ENCODE data around the gene MED29. TPM values are rescaled to one million over a fixed set of nuclear protein-coding genes. Genes with fewer than 3 reads are reported as not detected.

MED29 gene
- total and polyA plus RNA-seq, 5 donors from 2014 or later: 53.6 to 65.6 (median 59.5) TPM

DNA sequence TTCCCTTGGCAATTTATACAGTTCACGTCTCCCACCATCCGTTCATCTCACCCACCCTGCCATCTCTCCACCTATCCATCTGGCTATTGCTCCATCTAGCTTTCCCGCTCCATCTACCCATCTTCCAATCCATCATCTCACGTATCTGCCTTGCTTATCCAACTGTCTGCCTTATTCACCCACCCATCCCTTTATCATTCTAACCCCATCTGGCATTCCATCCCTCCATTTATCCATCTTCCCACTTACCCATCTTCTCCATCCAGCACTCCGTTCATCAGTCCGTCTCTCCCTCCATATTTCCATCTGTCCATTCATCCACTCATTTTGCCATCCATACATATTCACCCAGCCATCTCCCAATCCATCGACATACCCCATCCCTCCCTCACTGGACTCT, 34.6 kb downstream of the MED29 start:
- Histone ChIP-seq H3K27me3 (ENCODE audit: control insufficient read depth, insufficient read depth, low read length) (no peaks in the 10 kb centered on the region), H3K4me3 (ENCODE audit: low read depth, low read length) (no peak overlapping the region), H3K9me3 (ENCODE audit: control insufficient read depth in 2 of 2, low read length in 2 of 2) (no peaks in the 10 kb centered on the region), H3K36me3 (ENCODE audit: control insufficient read depth, insufficient read depth, low read length) (peaks cover 19% of the 10 kb centered on the region), H3K4me1 (ENCODE audit: control insufficient read depth, insufficient read depth, low read length, poor library complexity, severe bottlenecking) (peaks cover under 1% of the 10 kb centered on the region), H3K27ac (ENCODE audit: insufficient read depth, low read length, poor library complexity, severe bottlenecking) (no peak overlapping the region)
- DNase-seq: no peak
- Mint-ChIP-seq H3K9me3 (no peaks in the 10 kb centered on the region), H3K4me1 (peaks cover 0 to 15% (median 7%) of the 10 kb centered on the region in 4 donors), H3K36me3 (peaks cover 14% of the 10 kb centered on the region), H3K4me3 (peak overlapping the region in 1 of 4 donors; percentile 14), H3K27ac (peak overlapping the region in 2 of 3 donors; percentile 23 to 27), H3K27me3 (no peaks in the 10 kb centered on the region)
- ATAC-seq (ENCODE audit: low read depth in 2 of 2): no peak

DNA sequence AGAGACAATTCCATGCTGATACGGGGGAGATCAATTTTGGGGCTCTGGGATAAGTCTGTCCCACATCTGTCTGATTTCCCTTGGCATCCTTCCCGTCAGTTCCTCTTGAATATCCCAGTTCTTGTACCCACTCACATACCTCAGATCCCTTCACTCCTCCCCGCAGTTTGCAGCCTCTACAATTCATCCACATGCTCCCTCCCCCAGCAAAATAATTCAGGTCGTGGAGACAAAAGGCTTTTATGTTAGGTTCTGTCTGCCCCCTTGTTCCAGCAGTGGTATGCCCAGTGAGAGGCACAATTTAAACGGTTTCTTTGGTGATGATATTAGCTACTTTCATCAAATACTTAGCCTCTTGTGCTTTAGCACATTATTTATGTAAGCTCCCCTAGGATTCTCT, 35.0 kb downstream of the MED29 start:
- no peaks in the 10 kb centered on the region for H3K9me3 ChIP-seq (ENCODE audit: control insufficient read depth in 2 of 2, low read length in 2 of 2)
- Mint-ChIP-seq H3K27ac (peak overlapping the region in 2 of 3 donors; percentile 11 to 27), H3K36me3 (peaks cover 14% of the 10 kb centered on the region), H3K9me3 (no peaks in the 10 kb centered on the region), H3K4me1 (peaks cover 0 to 20% (median 11%) of the 10 kb centered on the region in 4 donors), H3K27me3 (no peaks in the 10 kb centered on the region), H3K4me3 (peak overlapping the region in 1 of 4 donors; percentile 14)
- H3K27me3 ChIP-seq (ENCODE audit: control insufficient read depth, insufficient read depth, low read length): no peaks in the 10 kb centered on the region
- no peak for ATAC-seq (ENCODE audit: low read depth in 2 of 2)
- no peak overlapping the region for H3K27ac ChIP-seq (ENCODE audit: insufficient read depth, low read length, poor library complexity, severe bottlenecking)
- no peak for DNase-seq
- peaks cover 19% of the 10 kb centered on the region for H3K36me3 ChIP-seq (ENCODE audit: control insufficient read depth, insufficient read depth, low read length)
- peaks cover 4% of the 10 kb centered on the region for H3K4me1 ChIP-seq (ENCODE audit: control insufficient read depth, insufficient read depth, low read length, poor library complexity, severe bottlenecking)
- no peak overlapping the region for H3K4me3 ChIP-seq (ENCODE audit: low read depth, low read length)

DNA sequence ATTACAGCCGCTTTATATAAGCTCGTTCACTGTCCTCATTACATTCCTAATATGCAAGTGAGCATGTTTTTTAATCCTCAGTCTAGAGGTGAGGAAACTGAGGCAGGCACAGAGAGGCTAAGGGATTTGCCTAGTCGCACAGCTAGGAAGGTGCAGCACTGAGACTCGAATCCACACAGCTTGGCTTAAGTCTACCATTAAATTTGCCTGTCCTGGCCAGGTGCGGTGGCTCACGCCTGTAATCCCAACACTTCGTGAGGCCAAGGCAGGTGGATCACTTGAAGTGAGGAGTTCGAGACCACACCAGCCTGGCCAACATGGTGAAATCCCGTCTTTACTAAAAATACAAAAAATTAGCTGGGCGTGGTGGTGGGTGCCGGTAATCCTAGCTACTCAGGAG, 36.5 kb downstream of the MED29 start:
- H3K27ac ChIP-seq (ENCODE audit: insufficient read depth, low read length, poor library complexity, severe bottlenecking): no peak overlapping the region
- Mint-ChIP-seq H3K36me3 (peaks cover 14% of the 10 kb centered on the region), H3K27me3 (no peaks in the 10 kb centered on the region), H3K4me1 (peaks cover 0 to 25% (median 14%) of the 10 kb centered on the region in 4 donors), H3K9me3 (no peaks in the 10 kb centered on the region), H3K4me3 (no peak overlapping the region), H3K27ac (no peak overlapping the region)
- no peak overlapping the region for H3K4me3 ChIP-seq (ENCODE audit: low read depth, low read length)
- H3K36me3 ChIP-seq (ENCODE audit: control insufficient read depth, insufficient read depth, low read length): peaks cover 15% of the 10 kb centered on the region
- H3K9me3 ChIP-seq (ENCODE audit: control insufficient read depth in 2 of 2, low read length in 2 of 2): no peaks in the 10 kb centered on the region
- DNase-seq (no peak), ATAC-seq (ENCODE audit: low read depth in 2 of 2) (no peak)
- H3K27me3 ChIP-seq (ENCODE audit: control insufficient read depth, insufficient read depth, low read length): no peaks in the 10 kb centered on the region
- H3K4me1 ChIP-seq (ENCODE audit: control insufficient read depth, insufficient read depth, low read length, poor library complexity, severe bottlenecking): peaks cover 7% of the 10 kb centered on the region

DNA sequence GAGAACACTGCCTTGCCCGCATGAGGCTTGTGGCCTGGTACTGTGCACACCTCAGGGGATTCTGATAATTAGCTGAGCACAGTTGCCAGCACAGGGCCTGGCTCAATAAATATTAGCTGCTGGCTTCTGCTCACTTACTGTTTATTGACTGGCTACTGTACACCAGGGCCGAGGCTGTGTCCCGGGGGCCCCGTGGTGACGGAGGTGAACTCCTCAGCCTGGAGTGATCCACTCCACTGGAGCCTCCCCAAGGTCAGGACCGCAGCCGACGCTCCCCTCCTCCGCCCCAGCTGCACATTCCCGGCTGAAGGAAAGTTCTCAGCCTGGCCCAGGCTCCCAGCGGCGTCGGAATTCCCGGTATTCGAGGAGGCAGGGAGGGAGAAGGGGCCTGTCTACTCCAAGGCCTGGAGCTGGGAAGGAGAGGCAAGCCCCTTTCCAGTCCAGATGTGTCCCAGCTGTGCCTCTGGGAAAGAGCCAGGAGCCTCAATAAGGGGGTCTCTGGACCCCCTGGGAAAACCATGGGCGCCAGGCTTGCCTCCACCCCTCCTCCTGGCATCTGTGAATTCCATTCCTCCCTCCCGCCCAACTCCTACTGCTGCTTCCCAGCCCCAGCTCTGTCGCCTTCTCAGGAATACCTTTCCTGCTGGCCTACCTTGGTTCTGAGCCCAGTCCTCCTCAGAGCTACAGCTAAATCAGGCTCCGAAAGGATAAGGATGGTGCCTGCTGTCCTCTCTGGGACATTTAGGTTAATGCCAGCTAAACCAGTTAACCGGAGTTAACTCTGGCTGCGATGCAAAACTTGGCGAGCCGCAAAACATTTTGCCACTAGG, 37.3 kb downstream of the MED29 start:
- H3K4me1 ChIP-seq (ENCODE audit: control insufficient read depth, insufficient read depth, low read length, poor library complexity, severe bottlenecking): peaks cover 9% of the 10 kb centered on the region
- H3K4me3 ChIP-seq (ENCODE audit: low read depth, low read length): no peak overlapping the region
- peaks cover 0 to 33% (median 20%) of the 10 kb centered on the region in 4 donors for H3K4me1 Mint-ChIP-seq
- peak overlapping the region in 1 of 3 donors; percentile 91 for H3K27ac Mint-ChIP-seq
- no peaks in the 10 kb centered on the region for H3K27me3 ChIP-seq (ENCODE audit: control insufficient read depth, insufficient read depth, low read length)
- DNase-seq (no peak), ATAC-seq (ENCODE audit: low read depth in 2 of 2) (no peak)
- H3K36me3 Mint-ChIP-seq: peaks cover 21% of the 10 kb centered on the region
- no peak overlapping the region for H3K27ac ChIP-seq (ENCODE audit: insufficient read depth, low read length, poor library complexity, severe bottlenecking)
- H3K27me3 Mint-ChIP-seq: no peaks in the 10 kb centered on the region
- H3K4me3 Mint-ChIP-seq: no peak overlapping the region
- no peaks in the 10 kb centered on the region for H3K9me3 ChIP-seq (ENCODE audit: control insufficient read depth in 2 of 2, low read length in 2 of 2)
- H3K36me3 ChIP-seq (ENCODE audit: control insufficient read depth, insufficient read depth, low read length): peaks cover 17% of the 10 kb centered on the region
- no peaks in the 10 kb centered on the region for H3K9me3 Mint-ChIP-seq

DNA sequence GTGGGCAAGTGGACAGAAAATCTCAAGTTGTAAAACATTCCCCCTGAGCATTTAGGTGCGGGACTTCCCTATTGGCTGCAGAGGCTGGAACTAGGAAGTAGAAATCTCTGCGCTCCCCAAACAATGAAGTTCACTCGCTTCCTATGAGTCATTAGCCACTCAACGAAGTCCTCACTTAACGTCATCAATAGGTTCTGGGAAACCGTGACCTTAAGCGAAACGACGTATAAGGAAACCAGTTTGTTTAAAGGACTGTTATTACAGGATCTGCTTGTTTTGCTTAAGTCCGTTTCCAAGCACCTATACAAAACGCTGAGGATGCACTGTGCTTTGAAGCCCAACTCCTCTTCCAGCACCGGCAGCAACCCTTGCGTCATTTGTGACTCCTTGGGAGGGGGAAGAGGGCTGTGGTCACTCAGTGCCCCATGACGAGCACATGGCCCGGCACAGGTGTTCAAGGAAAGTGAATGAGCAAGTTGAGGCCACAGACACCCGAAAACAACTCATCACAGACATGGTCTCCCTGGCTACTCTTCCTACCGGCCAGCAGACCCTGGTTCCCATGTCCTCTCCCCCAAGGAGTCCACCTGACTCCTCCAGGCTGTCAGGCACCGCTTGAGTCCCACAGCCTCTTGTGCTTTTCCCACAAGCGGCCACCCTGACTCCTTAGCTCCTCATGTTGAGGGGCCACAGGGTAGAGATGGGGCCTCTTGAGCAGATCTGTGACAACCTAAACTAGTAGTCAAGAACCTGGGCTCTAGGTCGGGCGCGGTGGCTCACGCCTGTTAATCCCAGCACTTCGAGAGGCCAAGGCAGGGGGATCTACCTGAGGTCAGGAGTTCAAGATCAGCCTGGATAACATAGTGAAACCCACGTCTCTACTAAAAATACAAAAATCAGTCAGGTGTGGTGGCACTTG, 39.8 kb downstream of the MED29 start:
- peaks cover 28% of the 10 kb centered on the region for H3K4me1 ChIP-seq (ENCODE audit: control insufficient read depth, insufficient read depth, low read length, poor library complexity, severe bottlenecking)
- peak; percentile 76 to 80 for ATAC-seq (ENCODE audit: low read depth in 2 of 2)
- H3K4me3 Mint-ChIP-seq: peak overlapping the region in 3 of 4 donors; percentile 21 to 90 (median 86)
- peak overlapping the region; percentile 47 to 89 (median 84) for H3K27ac Mint-ChIP-seq
- H3K9me3 Mint-ChIP-seq: no peaks in the 10 kb centered on the region
- no peak overlapping the region for H3K4me3 ChIP-seq (ENCODE audit: low read depth, low read length)
- H3K36me3 ChIP-seq (ENCODE audit: control insufficient read depth, insufficient read depth, low read length): peaks cover 23% of the 10 kb centered on the region
- peak overlapping the region; percentile 82 for H3K27ac ChIP-seq (ENCODE audit: insufficient read depth, low read length, poor library complexity, severe bottlenecking)
- H3K36me3 Mint-ChIP-seq: peaks cover 22% of the 10 kb centered on the region
- no peaks in the 10 kb centered on the region for H3K9me3 ChIP-seq (ENCODE audit: control insufficient read depth in 2 of 2, low read length in 2 of 2)
- peaks cover 2% of the 10 kb centered on the region for H3K27me3 Mint-ChIP-seq
- peaks cover 0 to 53% (median 33%) of the 10 kb centered on the region in 4 donors for H3K4me1 Mint-ChIP-seq
- no peaks in the 10 kb centered on the region for H3K27me3 ChIP-seq (ENCODE audit: control insufficient read depth, insufficient read depth, low read length)
- DNase-seq: peak; percentile 60 to 85 (median 72)

DNA sequence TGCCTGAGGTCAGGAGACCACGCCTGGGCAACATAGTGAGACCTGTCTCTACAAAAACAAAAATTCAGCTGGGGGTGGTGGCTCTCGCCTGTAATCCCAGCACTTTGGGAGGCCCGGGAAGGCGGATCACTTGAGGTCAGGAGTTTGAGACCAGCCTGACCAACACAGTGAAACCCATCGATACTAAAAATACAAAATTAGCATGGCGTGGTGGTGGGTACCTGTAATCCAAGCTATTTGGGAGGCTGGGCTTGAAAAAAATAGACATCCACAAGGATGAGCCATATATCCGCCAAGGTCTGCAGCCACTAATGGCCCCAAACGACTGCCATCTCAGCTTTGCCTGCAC, 41.5 kb downstream of the MED29 start:
- H3K27ac ChIP-seq (ENCODE audit: insufficient read depth, low read length, poor library complexity, severe bottlenecking): no peak overlapping the region
- Mint-ChIP-seq H3K36me3 (peaks cover 19% of the 10 kb centered on the region), H3K4me3 (peak overlapping the region; percentile 46 to 92 (median 63)), H3K27ac (peak overlapping the region in 2 of 3 donors; percentile 51 to 72), H3K9me3 (peaks cover 0 to 2% (median 0%) of the 10 kb centered on the region in 7 donors), H3K27me3 (peaks cover 4% of the 10 kb centered on the region), H3K4me1 (peaks cover 0 to 57% (median 36%) of the 10 kb centered on the region in 4 donors)
- no peak for ATAC-seq (ENCODE audit: low read depth in 2 of 2)
- H3K36me3 ChIP-seq (ENCODE audit: control insufficient read depth, insufficient read depth, low read length): peaks cover 23% of the 10 kb centered on the region
- DNase-seq: no peak
- no peak overlapping the region for H3K4me3 ChIP-seq (ENCODE audit: low read depth, low read length)
- no peaks in the 10 kb centered on the region for H3K9me3 ChIP-seq (ENCODE audit: control insufficient read depth in 2 of 2, low read length in 2 of 2)
- H3K4me1 ChIP-seq (ENCODE audit: control insufficient read depth, insufficient read depth, low read length, poor library complexity, severe bottlenecking): peaks cover 35% of the 10 kb centered on the region
- H3K27me3 ChIP-seq (ENCODE audit: control insufficient read depth, insufficient read depth, low read length): no peaks in the 10 kb centered on the region

DNA sequence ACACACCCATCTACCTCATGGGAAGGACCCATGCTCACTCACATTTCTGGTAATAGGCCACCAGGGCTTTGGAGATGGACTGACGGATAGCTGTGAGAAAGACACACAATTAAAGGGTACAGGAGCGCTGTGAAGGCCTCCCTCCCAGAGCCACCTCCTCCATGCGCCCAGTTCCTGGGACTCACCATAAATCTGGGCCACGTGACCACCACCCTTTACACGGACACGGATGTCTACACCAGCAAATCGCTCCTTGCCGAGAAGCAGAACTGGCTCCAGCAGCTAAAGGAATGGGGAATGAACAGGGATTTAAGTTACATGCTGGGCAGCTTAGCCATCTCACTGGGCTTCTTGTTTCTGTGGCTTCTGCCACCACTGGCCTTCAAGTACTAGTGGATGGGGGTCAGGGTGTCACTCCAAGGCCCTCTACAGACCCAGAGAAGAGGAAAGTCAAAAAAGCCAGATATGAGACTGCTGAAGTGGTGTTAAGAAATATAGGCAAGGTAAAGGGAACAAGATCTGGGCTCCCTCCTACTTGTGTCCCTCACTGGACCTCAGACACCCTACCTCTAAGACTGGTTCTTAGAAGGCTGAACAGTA, 42.4 kb downstream of the MED29 start:
- Mint-ChIP-seq H3K4me3 (peak overlapping the region; percentile 65 to 100 (median 96)), H3K4me1 (peaks cover 0 to 57% (median 36%) of the 10 kb centered on the region in 4 donors), H3K36me3 (peaks cover 19% of the 10 kb centered on the region), H3K9me3 (peaks cover 0 to 2% (median 0%) of the 10 kb centered on the region in 7 donors), H3K27ac (peak overlapping the region; percentile 46 to 83 (median 72)), H3K27me3 (peaks cover 4% of the 10 kb centered on the region)
- Histone ChIP-seq H3K36me3 (ENCODE audit: control insufficient read depth, insufficient read depth, low read length) (peaks cover 23% of the 10 kb centered on the region), H3K4me1 (ENCODE audit: control insufficient read depth, insufficient read depth, low read length, poor library complexity, severe bottlenecking) (peaks cover 35% of the 10 kb centered on the region), H3K9me3 (ENCODE audit: control insufficient read depth in 2 of 2, low read length in 2 of 2) (no peaks in the 10 kb centered on the region), H3K4me3 (ENCODE audit: low read depth, low read length) (peak overlapping the region; percentile 90), H3K27ac (ENCODE audit: insufficient read depth, low read length, poor library complexity, severe bottlenecking) (no peak overlapping the region), H3K27me3 (ENCODE audit: control insufficient read depth, insufficient read depth, low read length) (no peaks in the 10 kb centered on the region)
- ATAC-seq (ENCODE audit: low read depth in 2 of 2): no peak
- DNase-seq: no peak
